GM12891 (cell line): ENCODE data around the gene KIAA1549.

ENCODE experiments used
- DNase-seq: peaks from one replicate; pipeline ENCODE4 v3.0.0; 2011; ENCODE audit warnings: low spot score; ENCODE audit not compliant: insufficient read length
- FAIRE-seq: peaks from 2 replicates; lab custom pipeline; 2011; peaks lifted over from hg19 to GRCh38; lab: Jason Lieb, UNC
- PAX5 ChIP-seq: IDR thresholded peaks from 2 replicates; pipeline ENCODE4 v1.6.1; 2011; ENCODE audit warnings: low read length, moderate library complexity, mild to moderate bottlenecking; ENCODE audit not compliant: insufficient read depth, severe bottlenecking
- POLR2A ChIP-seq: IDR thresholded peaks from 2 replicates; pipeline ENCODE4 v1.6.1; 2011; ENCODE audit warnings: low read depth, low read length, control low read depth
- POLR2AphosphoS5 ChIP-seq: IDR thresholded peaks from 2 replicates; pipeline ENCODE4 v1.6.1; 2011; ENCODE audit warnings: low read depth, low read length, control low read depth
- POU2F2 ChIP-seq: IDR thresholded peaks from 2 replicates; pipeline ENCODE4 v1.6.1; 2011; ENCODE audit warnings: low read depth, mild to moderate bottlenecking, control low read depth, low read length, moderate library complexity
- SPI1 ChIP-seq: IDR thresholded peaks from 2 replicates; pipeline ENCODE4 v1.6.1; 2011; ENCODE audit warnings: low read depth, low read length, control low read depth
- TAF1 ChIP-seq: IDR thresholded peaks from 2 replicates; pipeline ENCODE4 v1.6.1; 2011; ENCODE audit warnings: low read depth, low read length, control low read depth

The KIAA1549 gene

GRCh38 chr7:138918176-138918575, 63.0 kb downstream of the KIAA1549 start:
- no peak for TF ChIP-seq PAX5
- TF ChIP-seq POLR2A, result no peak
- no peak for TF ChIP-seq POU2F2
- TF ChIP-seq POLR2AphosphoS5, result no peak
- no peak for TF ChIP-seq SPI1
- no peak for TF ChIP-seq TAF1
- DNase-seq (no peak), FAIRE-seq (no peak)

- FAIRE-seq, result no peak
- no peak for DNase-seq
- TF ChIP-seq POU2F2, result no peak
- TF ChIP-seq PAX5, result no peak
- no peak for TF ChIP-seq POLR2AphosphoS5
- no peak for TF ChIP-seq TAF1
- no peak for TF ChIP-seq POLR2A
- TF ChIP-seq SPI1, result no peak
Measured at GRCh38 chr7:138917771-138918170, 63.4 kb downstream of the KIAA1549 start.

GRCh38 chr7:138916731-138917130, 64.5 kb downstream of the KIAA1549 start:
- DNase-seq (no peak), FAIRE-seq (no peak)
- TF ChIP-seq PAX5, result no peak
- TF ChIP-seq POU2F2, result no peak
- no peak for TF ChIP-seq SPI1
- no peak for TF ChIP-seq TAF1
- no peak for TF ChIP-seq POLR2AphosphoS5
- TF ChIP-seq POLR2A, result no peak

DNA sequence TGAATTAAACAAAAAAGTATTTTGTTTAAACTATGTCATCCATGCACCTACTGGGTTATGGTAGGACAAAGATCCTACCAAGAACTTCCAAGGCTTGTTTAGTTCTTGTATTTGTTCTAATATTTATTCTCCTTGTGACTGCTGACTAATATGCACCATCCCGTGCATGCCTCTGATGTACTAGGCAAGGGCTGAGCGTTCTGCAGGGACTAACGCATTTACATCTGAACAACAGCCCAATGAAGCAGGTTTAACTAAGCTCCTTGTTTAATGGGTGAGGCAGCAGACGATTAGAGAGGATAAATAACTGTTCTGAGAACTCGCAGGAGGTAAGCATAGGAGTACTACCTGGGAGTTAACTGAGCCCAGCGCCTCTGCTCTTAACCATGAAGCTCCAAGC, 64.9 kb downstream of the KIAA1549 start:
- DNase-seq (no peak), FAIRE-seq (no peak)
- TF ChIP-seq POLR2A, result no peak
- TF ChIP-seq PAX5, result no peak
- no peak for TF ChIP-seq POU2F2
- no peak for TF ChIP-seq TAF1
- TF ChIP-seq SPI1, result no peak
- TF ChIP-seq POLR2AphosphoS5, result no peak

DNA sequence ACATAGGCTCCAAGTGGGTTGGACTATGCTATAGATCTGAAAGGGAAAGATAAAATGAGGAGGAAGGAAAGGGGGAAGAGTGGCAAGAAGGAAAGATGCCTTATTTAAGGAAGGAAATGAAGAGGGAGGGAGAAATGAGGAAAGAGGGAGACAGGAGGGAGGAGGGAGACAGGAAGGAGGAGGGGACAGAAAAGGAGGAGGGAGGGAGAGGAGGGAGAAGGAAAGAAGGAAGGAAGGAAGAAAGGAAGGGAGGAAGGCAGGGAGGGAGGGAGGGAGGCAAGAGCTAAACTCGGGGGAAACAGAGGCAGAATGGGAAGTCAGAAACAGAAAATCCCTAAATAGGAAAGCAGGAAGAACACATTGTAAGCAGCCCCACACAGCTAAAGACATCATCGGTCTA, 67.4 kb downstream of the KIAA1549 start:
- FAIRE-seq, result no peak
- TF ChIP-seq POLR2A (no peak), POLR2AphosphoS5 (no peak), TAF1 (no peak), SPI1 (no peak), PAX5 (no peak), POU2F2 (no peak)
- no peak for DNase-seq

DNA sequence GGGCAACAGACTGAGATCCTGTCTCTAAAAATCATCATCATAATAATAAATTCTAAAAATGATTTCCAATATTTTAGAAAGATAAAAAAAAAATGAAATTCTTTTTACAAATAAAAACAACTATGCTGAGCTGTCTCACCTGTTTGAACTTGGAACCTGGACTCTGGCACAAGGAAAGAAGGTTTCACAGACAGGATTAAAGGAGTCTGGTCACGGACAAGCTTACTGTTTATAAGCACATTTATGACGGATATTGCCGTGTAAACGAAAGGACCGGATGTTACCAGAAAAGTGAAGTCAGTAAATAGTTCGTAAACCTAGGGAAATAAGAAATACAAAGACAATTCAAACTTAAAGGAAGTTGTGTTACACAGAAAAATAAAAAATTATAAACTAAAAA, 70.2 kb downstream of the KIAA1549 start:
- no peak for TF ChIP-seq TAF1
- no peak for TF ChIP-seq POLR2AphosphoS5
- no peak for TF ChIP-seq PAX5
- no peak for TF ChIP-seq POLR2A
- TF ChIP-seq SPI1, result no peak
- TF ChIP-seq POU2F2, result no peak
- DNase-seq (no peak), FAIRE-seq (no peak)

GRCh38 chr7:138907850-138908249, 73.3 kb downstream of the KIAA1549 start:
- no peak for FAIRE-seq
- no peak for TF ChIP-seq POU2F2
- no peak for TF ChIP-seq TAF1
- no peak for TF ChIP-seq SPI1
- TF ChIP-seq PAX5, result no peak
- TF ChIP-seq POLR2AphosphoS5, result no peak
- TF ChIP-seq POLR2A, result no peak

DNA sequence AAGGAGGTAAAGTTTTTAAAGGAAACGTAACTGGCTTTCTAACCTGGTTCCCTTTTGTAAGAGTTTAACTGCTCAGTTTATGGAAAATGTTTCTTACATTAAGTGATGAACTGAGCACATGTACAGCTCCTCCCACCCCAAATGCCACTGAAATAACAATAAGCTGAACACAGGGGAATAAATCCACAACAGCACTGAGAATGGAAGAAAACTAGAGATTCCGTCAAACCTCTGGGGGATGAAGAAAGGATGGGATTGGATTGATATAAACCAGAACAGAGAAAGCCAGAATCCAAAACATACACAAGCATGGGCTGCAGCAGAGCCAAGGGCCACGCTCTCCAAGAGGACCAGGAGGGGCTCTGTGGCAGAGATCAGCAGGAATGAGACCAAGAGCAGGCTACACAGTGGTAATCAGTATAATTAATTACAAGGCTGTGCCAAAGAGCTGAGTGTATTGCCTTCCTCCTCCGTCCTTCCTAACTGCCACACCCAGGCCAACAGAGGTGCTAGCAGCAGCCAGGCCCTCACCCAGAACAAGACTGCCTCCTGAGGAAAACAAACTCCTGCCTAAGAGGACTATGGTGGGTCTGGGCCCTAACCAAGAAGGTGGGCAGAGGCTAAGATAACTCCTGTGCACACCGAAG, 73.9 kb downstream of the KIAA1549 start:
- no peak for TF ChIP-seq POU2F2
- TF ChIP-seq TAF1, result no peak
- TF ChIP-seq POLR2A, result no peak
- no peak for TF ChIP-seq SPI1
- TF ChIP-seq PAX5, result no peak
- TF ChIP-seq POLR2AphosphoS5, result no peak
- FAIRE-seq (no peak), DNase-seq (no peak)

More at GRCh38 chr7:138907850-138908249, 73.3 kb downstream of the KIAA1549 start:
- no peak for DNase-seq

DNA sequence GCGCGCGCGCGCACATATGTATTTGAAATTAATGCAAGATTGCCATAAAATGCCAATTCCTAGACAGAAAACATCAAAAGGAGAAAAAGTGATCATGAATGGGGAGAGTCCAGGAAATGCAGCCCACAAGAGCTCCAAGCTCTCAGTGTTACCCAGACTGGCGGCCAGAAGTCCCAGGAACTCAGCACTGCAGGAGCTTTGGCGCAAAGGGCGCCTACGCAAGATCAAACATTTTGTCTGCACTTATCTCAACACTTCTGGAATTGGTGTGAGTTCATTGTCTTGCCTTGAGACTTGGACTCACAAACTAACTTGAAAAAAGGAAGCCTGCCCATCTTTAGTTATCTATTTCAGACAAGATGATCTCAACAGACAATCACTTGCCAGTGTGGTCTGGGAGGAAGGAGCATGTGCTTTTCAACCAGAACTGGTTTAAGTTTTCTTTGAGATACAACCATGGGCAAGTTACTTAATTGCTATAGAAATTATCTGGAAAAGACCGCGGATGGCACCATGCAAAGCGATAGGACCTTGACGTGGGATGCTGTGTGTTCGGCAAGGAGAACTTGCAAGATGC, 77.2 kb downstream of the KIAA1549 start:
- DNase-seq, result no peak
- no peak for TF ChIP-seq POLR2A
- FAIRE-seq, result no peak

- FAIRE-seq (no peak), DNase-seq (no peak)
- TF ChIP-seq POLR2A (no peak), POU2F2 (no peak), PAX5 (no peak), SPI1 (no peak), TAF1 (no peak), POLR2AphosphoS5 (no peak)
Measured at GRCh38 chr7:138903186-138903820, 77.9 kb downstream of the KIAA1549 start.
